SK-N-SH treated with all-trans-retinoic acid at 6 μM for 48 hours (cell line): Measurements from ENCODE around the gene PRPF4.

ENCODE experiments used
- ATAC-seq: fragments of 200-7000 bp; cut with Tn5 transposase; 3 replicates; pipeline ENCODE4 v1.9.1; 2020; ENCODE audit warnings: mild to moderate bottlenecking, moderate library complexity
- BACH2 ChIP-seq: fragments of 250-450 bp; sonication (Bioruptor Pico); IDR thresholded peaks from 2 replicates; pipeline ENCODE4 v1.9.0; 2021; ENCODE audit warnings: mild to moderate bottlenecking, borderline replicate concordance
- CREB5 ChIP-seq: fragments of 250-450 bp; sonication (Bioruptor Pico); IDR thresholded peaks from 2 replicates; pipeline ENCODE4 v1.5.1; 2020; ENCODE audit warnings: low read depth, mild to moderate bottlenecking, moderate library complexity
- CSDC2 ChIP-seq: fragments of 250-450 bp; sonication (Bioruptor Pico); IDR thresholded peaks from 2 replicates; pipeline ENCODE4 v1.5.0; 2020; ENCODE audit warnings: mild to moderate bottlenecking, moderate library complexity
- CSRNP3 ChIP-seq: fragments of 250-450 bp; sonication (Bioruptor Pico); IDR thresholded peaks from 2 replicates; pipeline ENCODE4 v1.5.1; 2021; ENCODE audit warnings: mild to moderate bottlenecking, moderate library complexity
- ESRRG ChIP-seq: fragments of 250-450 bp; sonication (Bioruptor Pico); IDR thresholded peaks from 2 replicates; pipeline ENCODE4 v1.6.1; 2021; ENCODE audit warnings: mild to moderate bottlenecking
- GLIS3 ChIP-seq: fragments of 250-450 bp; sonication (Bioruptor Pico); IDR thresholded peaks from 2 replicates; pipeline ENCODE4 v1.5.0; 2020; ENCODE audit warnings: mild to moderate bottlenecking, moderate library complexity
- OSR1 ChIP-seq: fragments of 250-450 bp; sonication (Bioruptor Pico); IDR thresholded peaks from 2 replicates; pipeline ENCODE4 v1.8.0; 2022; ENCODE audit warnings: moderate library complexity, mild to moderate bottlenecking, inconsistent platforms
- PATZ1 ChIP-seq: fragments of 250-450 bp; sonication (Bioruptor Pico); IDR thresholded peaks from 2 replicates; pipeline ENCODE4 v1.8.0; 2020; ENCODE audit warnings: mild to moderate bottlenecking, moderate library complexity, borderline replicate concordance
- POU6F1 ChIP-seq: fragments of 250-450 bp; sonication (Bioruptor Pico); IDR thresholded peaks from 2 replicates; pipeline ENCODE4 v1.8.0; 2021; ENCODE audit warnings: low read depth, mild to moderate bottlenecking, moderate library complexity, borderline replicate concordance
- RARB ChIP-seq: fragments of 250-450 bp; sonication (Bioruptor Pico); IDR thresholded peaks from 2 replicates; pipeline ENCODE4 v1.8.0; 2021; ENCODE audit warnings: mild to moderate bottlenecking, moderate library complexity
- SNAI2 ChIP-seq: fragments of 250-450 bp; sonication (Bioruptor Pico); IDR thresholded peaks from 2 replicates; pipeline ENCODE4 v1.5.0; 2020; ENCODE audit warnings: mild to moderate bottlenecking, moderate library complexity
- TOX ChIP-seq: fragments of 250-450 bp; sonication (Bioruptor Pico); IDR thresholded peaks from 2 replicates; pipeline ENCODE4 v1.8.0; 2021; ENCODE audit warnings: mild to moderate bottlenecking, moderate library complexity, borderline replicate concordance
- TSHZ2 ChIP-seq: fragments of 250-450 bp; sonication (Bioruptor Pico); IDR thresholded peaks from 2 replicates; pipeline ENCODE4 v1.5.0; 2020; ENCODE audit warnings: mild to moderate bottlenecking, moderate library complexity
- ZC3H10 ChIP-seq: fragments of 250-450 bp; sonication (Bioruptor Pico); IDR thresholded peaks from 2 replicates; pipeline ENCODE4 v1.5.1; 2021; ENCODE audit warnings: mild to moderate bottlenecking, moderate library complexity
- ZFP30 ChIP-seq: fragments of 450-650 bp; formaldehyde crosslinking; IDR thresholded peaks from 2 replicates; pipeline ENCODE4 v1.5.0; 2022; ENCODE audit warnings: mild to moderate bottlenecking, moderate library complexity
- ZNF565 ChIP-seq: fragments of 450-650 bp; formaldehyde crosslinking; conservative IDR thresholded peaks from 2 replicates; pipeline ENCODE4 v1.5.0; 2020; ENCODE audit warnings: low read depth, mild to moderate bottlenecking, moderate library complexity
- ZNF70 ChIP-seq: fragments of 450-650 bp; formaldehyde crosslinking; IDR thresholded peaks from 2 replicates; pipeline ENCODE4 v1.5.0; 2020; ENCODE audit warnings: mild to moderate bottlenecking, moderate library complexity

PRPF4 gene

GRCh38 chr9:113254991-113255390 is 20.5 kb upstream of the PRPF4 start (continued):
- no peak for TF ChIP-seq PATZ1
- 0 out of 2 replicates have a peak, but pooled peaks have one; percentile 53 for TF ChIP-seq ZNF565 (CRISPR knock-in tag)
- TF ChIP-seq ESRRG (CRISPR knock-in tag) = 0 out of 2 replicates have a peak, but pooled peaks have one; percentile 76
- peak; percentile 95 for TF ChIP-seq TSHZ2

GRCh38 chr9:113255438-113255837 is 20.0 kb upstream of the PRPF4 start:
- TF ChIP-seq CREB5 (CRISPR knock-in tag) = no peak
- TF ChIP-seq OSR1 (CRISPR knock-in tag) = no peak
- TF ChIP-seq RARB (CRISPR knock-in tag) = no peak
- TF ChIP-seq ZC3H10 (CRISPR knock-in tag) = no peak
- no peak for TF ChIP-seq ZNF565 (CRISPR knock-in tag)
- TF ChIP-seq CSRNP3 = no peak
- TF ChIP-seq BACH2 (CRISPR knock-in tag) = no peak
- no peak for TF ChIP-seq ESRRG (CRISPR knock-in tag)
- TF ChIP-seq ZFP30 = no peak
- TF ChIP-seq POU6F1 (CRISPR knock-in tag) = no peak
- TF ChIP-seq ZNF70 (CRISPR knock-in tag) = no peak
- TF ChIP-seq CSDC2 (CRISPR knock-in tag) = no peak
- TF ChIP-seq SNAI2 (CRISPR knock-in tag) = no peak
- ATAC-seq = no peak

- no peak for ATAC-seq
- TF ChIP-seq OSR1 (CRISPR knock-in tag) (no peak), CSRNP3 (no peak), GLIS3 (no peak), TOX (CRISPR knock-in tag) (no peak), ZNF565 (CRISPR knock-in tag) (no peak)
Measured at GRCh38 chr9:113257863-113258262, 17.6 kb upstream of the PRPF4 start.

GRCh38 chr9:113258282-113258681 is 17.2 kb upstream of the PRPF4 start:
- TF ChIP-seq ZFP30 = no peak
- TF ChIP-seq BACH2 (CRISPR knock-in tag) = no peak
- no peak for TF ChIP-seq CSRNP3
- no peak for TF ChIP-seq SNAI2 (CRISPR knock-in tag)
- no peak for TF ChIP-seq PATZ1
- TF ChIP-seq, all 23 proteins: peak for 0
- ATAC-seq = no peak
